ENCODE measurements around the gene GDPD5. TPM values are rescaled to one million over a fixed set of nuclear protein-coding genes. Genes with fewer than 3 reads are reported as not detected.

The GDPD5 gene
- 10 to 100 TPM; 36.6 to 37.9 TPM for total RNA-seq

GRCh38 chr11:75525433-75526191 lies at the start of gene GDPD5:
Gene GDPD5, minus strand, starts transcription at chr11:75525941. Its CDS starts 48,206 bp downstream, at chr11:75477735.

GRCh38 chr11:75562048-75562835 lies 36.5 kb upstream of the GDPD5 start, which contains the start of gene SERPINH1:
Gene SERPINH1, plus strand, starts transcription at chr11:75562253. Its CDS starts 4,097 bp downstream, at chr11:75566350.

GRCh38 chr11:75432911-75433321 lies 92.8 kb downstream of the GDPD5 start, which contains the start of gene KLHL35:
Gene KLHL35, minus strand, starts transcription at chr11:75433203. Its CDS starts 2,574 bp downstream, at chr11:75430629.

GRCh38 chr11:75399344-75400145 lies 126.2 kb downstream of the GDPD5 start, which contains the start of gene RPS3:
Gene RPS3, plus strand, starts transcription at chr11:75399518. Its CDS starts 30 bp downstream, at chr11:75399548.

Other genes with a start within 250 kb of the GDPD5 start
- gene ARRB1, start 174.3 kb downstream of the GDPD5 start, total RNA-seq, result 10 to 100 TPM; 18.6 to 19.7 TPM
- 1,000 to 10,000 TPM; 3,872 to 4,029 TPM for gene RPS3, start 126.4 kb downstream of the GDPD5 start, total RNA-seq
- under 1 TPM; 0.78 to 0.99 TPM for gene KLHL35, start 92.7 kb downstream of the GDPD5 start, total RNA-seq
- 10 to 100 TPM; 14.4 to 15.3 TPM for gene SERPINH1, start 36.3 kb upstream of the GDPD5 start, total RNA-seq
- gene MAP6, start 143.1 kb upstream of the GDPD5 start, total RNA-seq, result under 1 TPM; 0.10 TPM
- not detected for gene MOGAT2, start 191.9 kb upstream of the GDPD5 start, total RNA-seq
- under 1 TPM; 0.46 to 0.55 TPM for gene DGAT2, start 242.8 kb upstream of the GDPD5 start, total RNA-seq